ENCODE results near the gene GPX4.

Gene GPX4

GRCh38 chr19:1068009-1069001 lies 35.5 kb upstream of the GPX4 start:
- FAIRE-seq (no peak), DNase-seq (ENCODE audit: insufficient read length, low spot score) (no peak)

- FAIRE-seq: no peak
- DNase-seq (ENCODE audit: insufficient read length, low spot score): no peak
Observed at GRCh38 chr19:1069009-1069779, 34.6 kb upstream of the GPX4 start.

GRCh38 chr19:1070576-1070930 lies 33.2 kb upstream of the GPX4 start:
- DNase-seq (ENCODE audit: insufficient read length, low spot score): no peak
- no peak for FAIRE-seq

- FAIRE-seq (no peak), DNase-seq (ENCODE audit: insufficient read length, low spot score) (no peak)
Observed at GRCh38 chr19:1070931-1071791, 32.6 kb upstream of the GPX4 start.

GRCh38 chr19:1072371-1073015 lies 31.3 kb upstream of the GPX4 start:
- no peak for FAIRE-seq
- no peak for DNase-seq (ENCODE audit: insufficient read length, low spot score)

- FAIRE-seq (no peak), DNase-seq (ENCODE audit: insufficient read length, low spot score) (no peak)
Observed at GRCh38 chr19:1073063-1073955, 30.5 kb upstream of the GPX4 start.

- DNase-seq (ENCODE audit: insufficient read length, low spot score) (no peak), FAIRE-seq (no peak)
Observed at GRCh38 chr19:1073956-1074517, 29.8 kb upstream of the GPX4 start.

GRCh38 chr19:1074544-1075283 lies 29.1 kb upstream of the GPX4 start:
- no peak for DNase-seq (ENCODE audit: insufficient read length, low spot score)

GRCh38 chr19:1076046-1076386 lies 27.8 kb upstream of the GPX4 start:
- DNase-seq (ENCODE audit: insufficient read length, low spot score) (no peak), FAIRE-seq (no peak)

More at GRCh38 chr19:1074544-1075283, 29.1 kb upstream of the GPX4 start:
- FAIRE-seq: no peak

GRCh38 chr19:1076951-1077350 lies 26.8 kb upstream of the GPX4 start:
- DNase-seq (ENCODE audit: insufficient read length, low spot score) (no peak), FAIRE-seq (no peak)

GRCh38 chr19:1079566-1080111 lies 24.2 kb upstream of the GPX4 start:
- no peak for DNase-seq (ENCODE audit: insufficient read length, low spot score)
- FAIRE-seq: no peak

- DNase-seq (ENCODE audit: insufficient read length, low spot score): no peak
- FAIRE-seq: no peak
Observed at GRCh38 chr19:1080360-1081161, 23.2 kb upstream of the GPX4 start.

GRCh38 chr19:1081301-1082164 lies 22.3 kb upstream of the GPX4 start:
- FAIRE-seq: no peak
- no peak for DNase-seq (ENCODE audit: insufficient read length, low spot score)

- DNase-seq (ENCODE audit: insufficient read length, low spot score): no peak
Observed at GRCh38 chr19:1082165-1082927, 21.4 kb upstream of the GPX4 start.

GRCh38 chr19:1082928-1083816 lies 20.6 kb upstream of the GPX4 start:
- FAIRE-seq: no peak
- no peak for DNase-seq (ENCODE audit: insufficient read length, low spot score)

More at GRCh38 chr19:1082165-1082927, 21.4 kb upstream of the GPX4 start:
- FAIRE-seq: no peak
